Loucy (cell line): ENCODE measurements around the gene CCDC188.

Experiments
- H2AFZ ChIP-seq: fragments of 200-600 bp; sonication (generic); 2 replicates; pipeline ENCODE4 v1.6.0; 2016; ENCODE audit warnings: antibody characterized with exemption, mild to moderate bottlenecking, low read length, moderate library complexity
- H3F3A ChIP-seq: fragments of 200-600 bp; 2 replicates; pipeline ENCODE4 v1.6.0; 2016; ENCODE audit warnings: antibody characterized with exemption, low read depth, mild to moderate bottlenecking
- H3K27me3 ChIP-seq: fragments of 200-600 bp; sonication (generic); 2 replicates; pipeline ENCODE4 v1.6.1; 2014; ENCODE audit warnings: low read length, mild to moderate bottlenecking; ENCODE audit not compliant: insufficient read depth, poor library complexity, severe bottlenecking
- H3K36me3 ChIP-seq: fragments of 200-600 bp; sonication (generic); 2 replicates; pipeline ENCODE4 v1.6.1; 2016; ENCODE audit warnings: low read length; ENCODE audit not compliant: insufficient read depth
- H3K4me1 ChIP-seq: fragments of 200-600 bp; sonication (generic); 2 replicates; pipeline ENCODE4 v1.5.1; 2014; ENCODE audit warnings: low read length, mild to moderate bottlenecking; ENCODE audit not compliant: insufficient read depth, poor library complexity, severe bottlenecking
- H3K4me2 ChIP-seq: fragments of 200-600 bp; sonication (generic); 2 replicates; pipeline ENCODE4 v1.6.0; 2014; ENCODE audit warnings: antibody characterized with exemption, low read length, low read depth, mild to moderate bottlenecking; ENCODE audit not compliant: poor library complexity, severe bottlenecking
- H3K4me3 ChIP-seq: fragments of 200-600 bp; sonication (generic); 2 replicates; pipeline ENCODE4 v1.5.1; 2014; ENCODE audit warnings: low read length, mild to moderate bottlenecking, mixed read lengths; ENCODE audit not compliant: poor library complexity, severe bottlenecking
- H3K79me2 ChIP-seq: fragments of 200-600 bp; sonication (generic); 2 replicates; pipeline ENCODE4 v1.6.1; 2014; ENCODE audit warnings: low read length; ENCODE audit not compliant: insufficient read depth
- H3K9ac ChIP-seq: fragments of 200-600 bp; sonication (generic); 2 replicates; pipeline ENCODE4 v1.6.0; 2014; ENCODE audit warnings: mild to moderate bottlenecking, low read depth, low read length, moderate library complexity; ENCODE audit not compliant: poor library complexity, severe bottlenecking
- H3K9me2 ChIP-seq: fragments of 200-600 bp; sonication (generic); replicated peaks from 2 replicates; pipeline ENCODE4 v1.6.1; 2016; ENCODE audit warnings: low read depth, low read length, mixed read lengths
- H3K9me3 ChIP-seq: fragments of 200-600 bp; sonication (generic); 2 replicates; pipeline ENCODE4 v1.6.1; 2014; ENCODE audit warnings: mild to moderate bottlenecking, antibody characterized with exemption, low read length, low read depth; ENCODE audit not compliant: insufficient read depth
- H4K20me1 ChIP-seq: fragments of 200-600 bp; sonication (generic); 2 replicates; pipeline ENCODE4 v1.6.0; 2014; ENCODE audit warnings: antibody characterized with exemption, low read length, mild to moderate bottlenecking; ENCODE audit not compliant: insufficient read depth, poor library complexity, severe bottlenecking
- CTCF ChIP-seq: fragments of 200-600 bp; sonication (generic); conservative IDR thresholded peaks from 2 replicates; pipeline ENCODE4 v1.5.1; 2014; ENCODE audit warnings: mild to moderate bottlenecking, antibody characterized with exemption, low read length
- EZH2phosphoT487 ChIP-seq: fragments of 200-600 bp; IDR thresholded peaks from 2 replicates; pipeline ENCODE4 v1.6.1; 2018; ENCODE audit warnings: antibody characterized with exemption, mild to moderate bottlenecking, moderate library complexity, borderline replicate concordance

The CCDC188 gene

GRCh38 chr22:20187777-20188566 lies 37.1 kb upstream of the CCDC188 start:
- Histone ChIP-seq H3K4me2 (no peak overlapping the region), H3K4me3 (no peak overlapping the region), H3K9me2 (no peaks in the 10 kb centered on the region), H3F3A (no peaks in the 10 kb centered on the region), H3K9ac (no peak overlapping the region), H3K4me1 (no peaks in the 10 kb centered on the region), H3K9me3 (no peaks in the 10 kb centered on the region), H3K27me3 (no peaks in the 10 kb centered on the region), H4K20me1 (no peaks in the 10 kb centered on the region), H2AFZ (no peak overlapping the region), H3K36me3 (no peaks in the 10 kb centered on the region), H3K79me2 (no peaks in the 10 kb centered on the region)
- TF ChIP-seq EZH2phosphoT487 (no peak), CTCF (no peak)

- no peak for TF ChIP-seq EZH2phosphoT487
- H3K27me3 ChIP-seq: no peaks in the 10 kb centered on the region
- H3K4me1 ChIP-seq: no peaks in the 10 kb centered on the region
- no peaks in the 10 kb centered on the region for H4K20me1 ChIP-seq
- H3K9me2 ChIP-seq: no peaks in the 10 kb centered on the region
- no peak overlapping the region for H2AFZ ChIP-seq
- H3K4me2 ChIP-seq: no peak overlapping the region
- H3K79me2 ChIP-seq: no peaks in the 10 kb centered on the region
- no peak overlapping the region for H3K9ac ChIP-seq
- H3K9me3 ChIP-seq: no peaks in the 10 kb centered on the region
- no peaks in the 10 kb centered on the region for H3K36me3 ChIP-seq
- H3K4me3 ChIP-seq: no peak overlapping the region
- no peaks in the 10 kb centered on the region for H3F3A ChIP-seq
Measured at GRCh38 chr22:20186871-20187546, 36.2 kb upstream of the CCDC188 start.

- Histone ChIP-seq H3K9ac (no peak overlapping the region), H3K27me3 (no peaks in the 10 kb centered on the region), H3K4me1 (no peaks in the 10 kb centered on the region), H3K9me3 (no peaks in the 10 kb centered on the region), H3K36me3 (no peaks in the 10 kb centered on the region), H3K9me2 (no peaks in the 10 kb centered on the region), H3K4me3 (no peak overlapping the region), H4K20me1 (no peaks in the 10 kb centered on the region), H2AFZ (no peak overlapping the region), H3K79me2 (no peaks in the 10 kb centered on the region), H3K4me2 (no peak overlapping the region), H3F3A (no peaks in the 10 kb centered on the region)
- TF ChIP-seq CTCF: peak; percentile 55
- TF ChIP-seq EZH2phosphoT487: no peak
Measured at GRCh38 chr22:20186183-20186870, 35.5 kb upstream of the CCDC188 start.
